Activated naive CD8-positive, alpha-beta T cell treated with anti-CD3 and anti-CD28 coated beads for 36 hours (primary cell): Measurements from ENCODE around the gene CENPVL2. TPM values are rescaled to one million over a fixed set of nuclear protein-coding genes. Genes with fewer than 3 reads are reported as not detected.

Source experiments
- total RNA-seq, 2 experiments: library from RNA; stranded (reverse); gene quantifications; one replicate each; pipeline ENCODE4 v1.2.3, GENCODE V29; 2021

CENPVL2 gene
- total RNA-seq, 2 experiments from 2014 or later: 0.14 TPM; not detected in 1

Other genes with a start within 250 kb of the CENPVL2 start
- 1 to 10 TPM; 3.2 to 3.9 TPM for gene NUDT11, start 186.2 kb downstream of the CENPVL2 start, total RNA-seq
- gene CENPVL3, start 63.9 kb downstream of the CENPVL2 start, total RNA-seq: under 1 TPM; 0.52 to 0.72 TPM
- gene CENPVL1, start 27.7 kb upstream of the CENPVL2 start, total RNA-seq: under 1 TPM in 1 of 2 experiments, not detected in 1; 0.14 TPM
- gene GSPT2, start 60.6 kb upstream of the CENPVL2 start, total RNA-seq: 10 to 100 TPM; 11.2 to 12.1 TPM
- 10 to 100 TPM; 51.5 to 51.8 TPM for gene MAGED1, start 210.8 kb upstream of the CENPVL2 start, total RNA-seq